HepG2 (cell line): ENCODE data around the gene PPP1R12C. TPM values are rescaled to one million over a fixed set of nuclear protein-coding genes. Genes with fewer than 3 reads are reported as not detected.

Experiments used
- KMT2B ChIP-seq: IDR thresholded peaks from 2 replicates; pipeline ENCODE4 v1.6.1; 2016; ENCODE audit warnings: missing genetic modification reagents, missing compliant biosample characterization
- MAFK ChIP-seq, 2 experiments: IDR thresholded peaks in 1 of 2; conservative IDR thresholded peaks in 1 of 2; 2 replicates each; pipeline ENCODE4 v1.6.1; 2011; ENCODE audit warnings: improper control_type of control experiment in 2 of 2, low read length in 2 of 2
- MEIS2 ChIP-seq: sonication (generic); formaldehyde crosslinking; IDR thresholded peaks from 2 replicates; pipeline ENCODE4 v1.9.0; 2021; ENCODE audit warnings: mild to moderate bottlenecking, missing genetic modification reagents
- MYPOP ChIP-seq: sonication (generic); formaldehyde crosslinking; IDR thresholded peaks from 2 replicates; pipeline ENCODE4 v1.8.1; 2023; ENCODE audit warnings: mild to moderate bottlenecking, moderate library complexity, missing genetic modification reagents
- NFE2L1 ChIP-seq: sonication (generic); formaldehyde crosslinking; IDR thresholded peaks from 2 replicates; pipeline ENCODE4 v1.4.0; 2020; ENCODE audit warnings: missing genetic modification reagents, mild to moderate bottlenecking, borderline replicate concordance
- RELA ChIP-seq: sonication (generic); formaldehyde crosslinking; IDR thresholded peaks from 2 replicates; pipeline ENCODE4 v1.4.0; 2020; ENCODE audit warnings: missing genetic modification reagents
- SIN3B ChIP-seq: fragments of 150-350 bp; IDR thresholded peaks from 2 replicates; pipeline ENCODE4 v1.6.1; 2014; ENCODE audit warnings: low read length
- SMARCE1 ChIP-seq: fragments of 450-650 bp; IDR thresholded peaks from 2 replicates; pipeline ENCODE4 v1.6.1; 2017; ENCODE audit warnings: borderline replicate concordance
- THAP9 ChIP-seq: sonication (generic); formaldehyde crosslinking; IDR thresholded peaks from 2 replicates; pipeline ENCODE4; 2020; ENCODE audit warnings: missing genetic modification reagents, mild to moderate bottlenecking, borderline replicate concordance
- TMF1 ChIP-seq: sonication (generic); formaldehyde crosslinking; IDR thresholded peaks from 2 replicates; pipeline ENCODE4 v1.8.1; 2022; ENCODE audit warnings: low read depth, missing genetic modification reagents
- ZBTB10 ChIP-seq: sonication (generic); formaldehyde crosslinking; IDR thresholded peaks from 2 replicates; pipeline ENCODE4 v1.4.0; 2020; ENCODE audit warnings: missing genetic modification reagents, borderline replicate concordance
- ZIK1 ChIP-seq: sonication (generic); formaldehyde crosslinking; IDR thresholded peaks from 2 replicates; pipeline ENCODE4 v1.5.0; 2020; ENCODE audit warnings: mild to moderate bottlenecking, low read depth, missing genetic modification reagents, borderline replicate concordance
- ZMYM2 ChIP-seq: sonication (generic); formaldehyde crosslinking; IDR thresholded peaks from 2 replicates; pipeline ENCODE4 v1.8.0; 2022; ENCODE audit warnings: mild to moderate bottlenecking, missing genetic modification reagents
- ZSCAN20 ChIP-seq: sonication (generic); formaldehyde crosslinking; IDR thresholded peaks from 2 replicates; pipeline ENCODE4 v1.4.0; 2020; ENCODE audit warnings: missing genetic modification reagents, mild to moderate bottlenecking, borderline replicate concordance
- polyA plus RNA-seq, 8 experiments: library from polyadenylated mRNA; depleted of rRNA in 3 of 8; stranded (reverse) in 7 of 8; unstranded in 1 of 8; fragments of >200 nt; fragmentation: Illumina TruSeq in 4 of 8; extraction: Trizol in 4 of 8; gene quantifications; 2 replicates each; pipeline versions ENCODE4 v1.2.1 to v1.2.3, GENCODE V29; 2011 to 2016; ENCODE audit warnings: low read depth in 4 of 8, missing spikeins in 1 of 8, mixed read lengths in 1 of 8; ENCODE audit not compliant: insufficient read depth in 1 of 8
- total RNA-seq, 5 experiments: library from RNA; depleted of rRNA; stranded (reverse); fragments of >200 nt; fragmentation: Illumina TruSeq; extraction: Trizol; gene quantifications; 2 replicates each; pipeline ENCODE4 v1.2.3, GENCODE V29; 2016; ENCODE audit warnings: low read depth in 1 of 5
- TF ChIP-seq, protein P1 (sequence below): sonication (generic); formaldehyde crosslinking; IDR thresholded peaks from 2 replicates; pipeline ENCODE4 v1.4.0; 2020; ENCODE audit warnings: missing genetic modification reagents
- TF ChIP-seq, protein P2 (sequence below): sonication (generic); formaldehyde crosslinking; IDR thresholded peaks from 2 replicates; pipeline ENCODE4 v1.5.0; 2020; ENCODE audit warnings: missing genetic modification reagents

Gene PPP1R12C
- total and polyA plus RNA-seq, 2 of the 13 experiments (the other 11 are each of a cell fraction or from before 2014, with no cell fraction given): 29.7 to 30.3 TPM

DNA sequence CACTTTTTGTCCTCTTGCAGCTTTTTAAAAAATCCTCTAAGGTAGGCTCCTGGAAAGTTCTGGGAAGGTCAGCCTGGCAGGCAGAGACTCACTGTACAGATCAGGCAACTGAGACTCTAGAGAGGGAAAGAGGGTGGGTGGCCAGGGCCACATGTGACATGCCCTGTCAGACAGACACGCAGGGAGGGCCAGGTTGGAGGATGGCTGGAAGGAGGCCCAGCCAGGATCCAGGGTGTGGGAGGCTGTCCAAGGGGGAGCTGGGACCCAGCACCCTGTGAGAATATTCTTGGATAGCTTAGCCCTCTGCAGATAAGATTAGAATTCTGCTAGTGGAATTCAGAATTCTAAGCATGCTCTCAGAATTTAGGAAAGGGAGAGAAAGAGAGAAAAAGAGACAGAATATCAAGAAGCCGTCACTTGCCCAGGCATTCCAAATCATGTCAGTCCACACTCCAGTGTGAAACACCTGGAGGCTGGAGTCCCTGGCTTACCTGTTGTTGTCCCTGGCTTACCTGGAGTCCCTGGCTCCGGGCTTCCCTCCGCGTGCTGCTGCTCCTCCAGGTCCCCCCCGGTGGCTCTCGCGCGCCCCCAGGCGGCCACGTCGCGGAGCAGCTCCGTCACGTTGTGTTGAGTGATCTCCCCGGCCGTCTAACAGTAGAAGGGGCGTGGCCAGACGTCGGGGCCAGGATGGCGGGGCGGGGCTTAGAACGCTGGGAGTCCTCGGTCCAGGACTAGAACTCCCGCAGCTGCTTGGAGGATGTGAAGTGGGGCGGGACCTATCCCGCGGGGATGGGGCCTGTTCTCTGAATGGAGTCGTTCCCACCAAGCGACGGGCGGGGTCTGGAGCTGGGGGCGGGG is 42.9 kb upstream of the PPP1R12C start (continued):
- TF ChIP-seq NFE2L1 (CRISPR knock-in tag): no peak
- TF ChIP-seq TMF1 (CRISPR knock-in tag): no peak
- no peak for TF ChIP-seq MYPOP
- TF ChIP-seq, protein P1, sequence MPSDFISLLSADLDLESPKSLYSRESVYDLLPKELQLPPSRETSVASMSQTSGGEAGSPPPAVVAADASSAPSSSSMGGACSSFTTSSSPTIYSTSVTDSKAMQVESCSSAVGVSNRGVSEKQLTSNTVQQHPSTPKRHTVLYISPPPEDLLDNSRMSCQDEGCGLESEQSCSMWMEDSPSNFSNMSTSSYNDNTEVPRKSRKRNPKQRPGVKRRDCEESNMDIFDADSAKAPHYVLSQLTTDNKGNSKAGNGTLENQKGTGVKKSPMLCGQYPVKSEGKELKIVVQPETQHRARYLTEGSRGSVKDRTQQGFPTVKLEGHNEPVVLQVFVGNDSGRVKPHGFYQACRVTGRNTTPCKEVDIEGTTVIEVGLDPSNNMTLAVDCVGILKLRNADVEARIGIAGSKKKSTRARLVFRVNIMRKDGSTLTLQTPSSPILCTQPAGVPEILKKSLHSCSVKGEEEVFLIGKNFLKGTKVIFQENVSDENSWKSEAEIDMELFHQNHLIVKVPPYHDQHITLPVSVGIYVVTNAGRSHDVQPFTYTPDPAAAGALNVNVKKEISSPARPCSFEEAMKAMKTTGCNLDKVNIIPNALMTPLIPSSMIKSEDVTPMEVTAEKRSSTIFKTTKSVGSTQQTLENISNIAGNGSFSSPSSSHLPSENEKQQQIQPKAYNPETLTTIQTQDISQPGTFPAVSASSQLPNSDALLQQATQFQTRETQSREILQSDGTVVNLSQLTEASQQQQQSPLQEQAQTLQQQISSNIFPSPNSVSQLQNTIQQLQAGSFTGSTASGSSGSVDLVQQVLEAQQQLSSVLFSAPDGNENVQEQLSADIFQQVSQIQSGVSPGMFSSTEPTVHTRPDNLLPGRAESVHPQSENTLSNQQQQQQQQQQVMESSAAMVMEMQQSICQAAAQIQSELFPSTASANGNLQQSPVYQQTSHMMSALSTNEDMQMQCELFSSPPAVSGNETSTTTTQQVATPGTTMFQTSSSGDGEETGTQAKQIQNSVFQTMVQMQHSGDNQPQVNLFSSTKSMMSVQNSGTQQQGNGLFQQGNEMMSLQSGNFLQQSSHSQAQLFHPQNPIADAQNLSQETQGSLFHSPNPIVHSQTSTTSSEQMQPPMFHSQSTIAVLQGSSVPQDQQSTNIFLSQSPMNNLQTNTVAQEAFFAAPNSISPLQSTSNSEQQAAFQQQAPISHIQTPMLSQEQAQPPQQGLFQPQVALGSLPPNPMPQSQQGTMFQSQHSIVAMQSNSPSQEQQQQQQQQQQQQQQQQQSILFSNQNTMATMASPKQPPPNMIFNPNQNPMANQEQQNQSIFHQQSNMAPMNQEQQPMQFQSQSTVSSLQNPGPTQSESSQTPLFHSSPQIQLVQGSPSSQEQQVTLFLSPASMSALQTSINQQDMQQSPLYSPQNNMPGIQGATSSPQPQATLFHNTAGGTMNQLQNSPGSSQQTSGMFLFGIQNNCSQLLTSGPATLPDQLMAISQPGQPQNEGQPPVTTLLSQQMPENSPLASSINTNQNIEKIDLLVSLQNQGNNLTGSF (CRISPR knock-in tag): no peak
- TF ChIP-seq SMARCE1: no peak
- TF ChIP-seq KMT2B (CRISPR knock-in tag): no peak
- no peak for TF ChIP-seq ZIK1
- no peak for TF ChIP-seq RELA (CRISPR knock-in tag)
- TF ChIP-seq ZSCAN20 (CRISPR knock-in tag): no peak
- TF ChIP-seq THAP9 (CRISPR knock-in tag): no peak
- TF ChIP-seq, protein P2, sequence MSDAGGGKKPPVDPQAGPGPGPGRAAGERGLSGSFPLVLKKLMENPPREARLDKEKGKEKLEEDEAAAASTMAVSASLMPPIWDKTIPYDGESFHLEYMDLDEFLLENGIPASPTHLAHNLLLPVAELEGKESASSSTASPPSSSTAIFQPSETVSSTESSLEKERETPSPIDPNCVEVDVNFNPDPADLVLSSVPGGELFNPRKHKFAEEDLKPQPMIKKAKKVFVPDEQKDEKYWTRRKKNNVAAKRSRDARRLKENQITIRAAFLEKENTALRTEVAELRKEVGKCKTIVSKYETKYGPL (CRISPR knock-in tag): no peak
- TF ChIP-seq ZMYM2: peak; percentile 77; the same call in 1 of the 2 replicates
- TF ChIP-seq MAFK (conservative IDR thresholded peaks at IDR 0.05 in 1 of 2, IDR thresholded peaks at IDR 0.05 in 1 of 2; ENCODE audit: low read length in 2 of 2): no peak
- no peak for TF ChIP-seq ZBTB10 (CRISPR knock-in tag)
- no peak for TF ChIP-seq MEIS2 (CRISPR knock-in tag)
- TF ChIP-seq SIN3B: no peak
